GM12873 (cell line): ENCODE results near the gene MYO16.

ENCODE experiments used
- TF ChIP-seq, protein P1 (sequence below): IDR thresholded peaks from 2 replicates; pipeline ENCODE4 v1.5.1; 2012; ENCODE audit warnings: low read depth, mild to moderate bottlenecking, moderate library complexity, low read length, control low read depth; ENCODE audit not compliant: insufficient read depth; ENCODE audit errors: missing control alignments

Gene MYO16

DNA sequence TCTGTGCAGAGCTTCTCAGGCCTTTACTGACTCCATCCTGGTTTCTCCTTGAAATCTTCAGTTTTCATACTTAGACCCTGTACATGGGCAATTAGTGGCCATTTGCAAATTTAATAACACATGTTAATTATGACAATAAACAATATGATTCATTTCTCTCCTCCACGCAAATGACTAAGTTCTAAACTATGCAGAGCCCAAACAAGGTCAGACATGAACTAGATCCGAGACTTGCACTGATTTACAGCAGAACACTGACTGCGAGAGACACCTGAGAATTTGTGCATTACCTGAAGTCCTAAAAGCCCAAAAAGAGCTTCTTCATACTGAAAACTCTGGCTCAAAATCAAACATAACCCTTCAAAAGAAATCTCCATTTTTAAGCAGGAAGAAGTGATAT lies 521.8 kb downstream of the MYO16 start:
- TF ChIP-seq, protein P1, sequence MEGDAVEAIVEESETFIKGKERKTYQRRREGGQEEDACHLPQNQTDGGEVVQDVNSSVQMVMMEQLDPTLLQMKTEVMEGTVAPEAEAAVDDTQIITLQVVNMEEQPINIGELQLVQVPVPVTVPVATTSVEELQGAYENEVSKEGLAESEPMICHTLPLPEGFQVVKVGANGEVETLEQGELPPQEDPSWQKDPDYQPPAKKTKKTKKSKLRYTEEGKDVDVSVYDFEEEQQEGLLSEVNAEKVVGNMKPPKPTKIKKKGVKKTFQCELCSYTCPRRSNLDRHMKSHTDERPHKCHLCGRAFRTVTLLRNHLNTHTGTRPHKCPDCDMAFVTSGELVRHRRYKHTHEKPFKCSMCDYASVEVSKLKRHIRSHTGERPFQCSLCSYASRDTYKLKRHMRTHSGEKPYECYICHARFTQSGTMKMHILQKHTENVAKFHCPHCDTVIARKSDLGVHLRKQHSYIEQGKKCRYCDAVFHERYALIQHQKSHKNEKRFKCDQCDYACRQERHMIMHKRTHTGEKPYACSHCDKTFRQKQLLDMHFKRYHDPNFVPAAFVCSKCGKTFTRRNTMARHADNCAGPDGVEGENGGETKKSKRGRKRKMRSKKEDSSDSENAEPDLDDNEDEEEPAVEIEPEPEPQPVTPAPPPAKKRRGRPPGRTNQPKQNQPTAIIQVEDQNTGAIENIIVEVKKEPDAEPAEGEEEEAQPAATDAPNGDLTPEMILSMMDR: no peak

DNA sequence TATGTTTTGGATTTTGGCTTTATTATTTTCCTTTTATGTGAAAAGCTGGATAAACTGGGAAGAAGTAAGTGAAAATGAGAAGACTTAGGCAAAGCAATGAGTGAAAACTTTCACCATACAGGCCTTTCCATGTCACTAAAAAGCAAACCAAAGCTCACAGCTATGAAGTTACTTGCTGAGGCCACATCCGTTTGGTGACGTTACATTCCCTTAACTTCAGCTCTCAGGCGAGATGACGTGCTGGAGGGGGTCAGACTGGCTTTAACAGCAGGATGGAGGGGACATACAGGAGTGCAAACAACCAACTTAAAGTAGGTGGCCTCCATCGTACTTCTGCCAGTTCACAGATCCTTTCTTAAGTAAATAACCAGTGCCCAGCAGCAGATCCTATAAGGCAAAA lies 522.3 kb downstream of the MYO16 start:
- TF ChIP-seq, protein P1: no peak

DNA sequence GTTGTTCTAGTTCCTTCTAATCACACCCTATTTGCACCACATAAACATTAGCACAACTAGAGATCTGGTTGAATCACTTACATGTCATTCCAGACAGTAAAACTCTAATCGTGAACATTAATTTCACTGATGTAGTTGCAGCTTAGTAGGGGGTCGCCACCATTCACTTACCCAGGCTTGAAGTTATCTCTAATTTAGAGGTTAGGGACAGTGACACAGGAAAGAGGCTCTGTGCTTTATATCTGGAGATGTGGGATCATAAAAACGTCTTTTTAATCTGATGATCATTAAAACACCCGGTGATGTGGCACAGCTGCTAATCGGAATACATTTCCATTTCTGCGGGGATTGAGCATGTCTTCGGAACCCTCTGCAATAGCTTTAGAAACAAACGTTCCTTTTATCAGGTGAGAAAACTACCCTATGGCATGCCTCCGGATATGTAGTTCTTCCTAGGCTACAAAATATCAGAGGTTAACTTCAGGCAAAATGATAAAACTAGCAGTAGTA lies 523.0 kb downstream of the MYO16 start:
- TF ChIP-seq, protein P1: no peak

DNA sequence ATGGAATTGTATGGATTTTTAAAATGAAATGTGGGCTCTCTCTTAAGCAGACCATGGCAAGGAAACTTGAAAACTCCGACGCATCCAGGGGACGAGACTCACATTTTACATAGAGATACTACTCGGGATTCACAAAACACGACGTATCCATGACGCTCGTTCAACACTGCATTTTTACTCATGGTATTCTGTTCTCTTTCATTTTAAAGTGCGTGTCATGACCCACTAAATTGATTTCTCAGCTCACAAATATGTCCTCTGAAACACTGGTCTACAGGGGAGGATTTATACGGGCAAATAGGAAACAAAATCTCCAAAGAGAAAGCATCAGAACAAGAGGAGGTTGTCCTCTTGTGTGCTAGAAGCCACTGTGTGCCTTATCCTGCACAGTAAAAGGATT lies 523.5 kb downstream of the MYO16 start:
- TF ChIP-seq, protein P1: no peak

DNA sequence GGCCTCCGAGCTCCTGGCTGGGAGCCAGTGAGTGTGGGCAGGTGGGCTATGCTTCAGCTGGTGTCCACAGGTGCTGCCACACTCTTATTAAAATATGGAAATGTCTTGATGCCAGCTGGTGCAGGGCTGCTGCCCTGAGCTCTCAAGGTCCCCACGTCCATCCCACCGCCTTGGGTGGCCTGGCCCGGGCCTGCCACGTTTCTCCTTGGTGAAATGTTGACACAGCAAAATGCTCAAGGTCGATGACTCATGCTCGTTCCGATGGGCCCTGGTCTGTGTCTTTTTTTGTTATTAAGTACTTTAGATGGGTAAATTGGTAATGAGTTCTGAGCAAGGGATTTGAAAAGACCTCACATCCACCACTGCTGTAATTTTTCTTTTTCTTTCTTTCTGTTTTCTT lies 524.7 kb downstream of the MYO16 start:
- TF ChIP-seq, protein P1: no peak

- TF ChIP-seq, protein P1: no peak
Observed at GRCh38 chr13:109154546-109154945, 525.1 kb downstream of the MYO16 start.

- TF ChIP-seq, protein P1: no peak
Observed at GRCh38 chr13:109154966-109155761, 525.8 kb downstream of the MYO16 start.
